ENCODE data around the gene HDHD5.

Gene HDHD5

GRCh38 chr22:17097062-17097461 lies 62.0 kb downstream of the HDHD5 start:
- in situ Hi-C loops (cut with MboI; ENCODE audit: low pct_unique_long_range_greater_than_20kb, low sequenced_read_pairs) = no loop called here
- no peak for DNase-seq

GRCh38 chr22:17096071-17096470 lies 63.0 kb downstream of the HDHD5 start:
- in situ Hi-C loops (cut with MboI; ENCODE audit: low pct_unique_long_range_greater_than_20kb, low sequenced_read_pairs) = no loop called here
- no peak for DNase-seq

- DNase-seq = no peak
These were observed 63.5 kb downstream of the HDHD5 start for GRCh38 chr22:17095538-17095937.

GRCh38 chr22:17093081-17093480 lies 66.0 kb downstream of the HDHD5 start:
- DNase-seq = no peak
- in situ Hi-C loops (cut with MboI; ENCODE audit: low pct_unique_long_range_greater_than_20kb, low sequenced_read_pairs) = no loop called here

More at GRCh38 chr22:17095538-17095937, 63.5 kb downstream of the HDHD5 start:
- in situ Hi-C loops (cut with MboI; ENCODE audit: low pct_unique_long_range_greater_than_20kb, low sequenced_read_pairs) = no loop called here

- no peak for DNase-seq
- in situ Hi-C loops (cut with MboI; ENCODE audit: low pct_unique_long_range_greater_than_20kb, low sequenced_read_pairs) = no loop called here
These were observed 67.2 kb downstream of the HDHD5 start for GRCh38 chr22:17091851-17092250.

- in situ Hi-C loops (cut with MboI; ENCODE audit: low pct_unique_long_range_greater_than_20kb, low sequenced_read_pairs) = no loop called here
- no peak for DNase-seq
These were observed 68.5 kb downstream of the HDHD5 start for GRCh38 chr22:17090550-17090949.
